Measurements from ENCODE around the gene PAOX. TPM values are rescaled to one million over a fixed set of nuclear protein-coding genes. Genes with fewer than 3 reads are reported as not detected.

Gene PAOX
- total RNA-seq (2022) (1.2 and 1.8 TPM in 2 replicates), Bru-seq, nascent RNA (percentile 35 among the genes with signal in this experiment), BruChase-seq, experiment 1, labeled RNA remaining after a 6-hour chase (percentile 32 among the genes with signal in this experiment), BruChase-seq, experiment 2, labeled RNA remaining after a 2-hour chase (percentile 32 among the genes with signal in this experiment)
- long read RNA-seq, partial matches to known transcripts: 0 of 2 reads
- long read RNA-seq, other reads (novel, unspliced or antisense): 0 of 2 reads

DNA sequence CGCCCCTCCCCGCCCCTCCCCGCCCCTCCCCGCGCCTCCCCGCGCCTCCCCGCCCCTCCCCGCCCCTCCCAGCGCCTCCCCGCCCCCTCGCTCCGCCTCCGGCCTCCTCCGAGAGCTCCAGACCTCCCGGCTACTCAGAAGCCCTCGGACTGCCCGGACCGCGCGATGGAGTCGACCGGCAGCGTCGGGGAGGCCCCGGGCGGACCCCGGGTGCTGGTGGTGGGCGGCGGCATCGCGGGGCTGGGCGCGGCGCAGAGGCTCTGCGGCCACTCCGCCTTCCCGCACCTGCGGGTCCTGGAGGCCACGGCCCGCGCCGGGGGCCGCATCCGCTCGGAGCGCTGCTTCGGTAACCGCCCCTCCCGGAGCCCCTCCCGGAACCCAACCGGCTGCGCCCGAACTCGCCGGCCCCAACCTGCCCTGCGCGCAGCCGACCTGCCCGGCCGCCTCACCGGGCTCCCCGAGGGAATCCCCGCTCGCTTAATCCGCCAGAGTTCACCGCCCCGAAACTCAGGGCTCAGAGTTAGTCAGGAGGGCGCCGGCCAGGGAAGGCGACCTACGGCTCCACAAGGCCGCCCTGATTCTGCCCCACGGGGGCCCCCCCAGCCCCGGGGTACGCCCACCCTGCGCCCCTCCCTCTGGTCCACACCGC lies at the start of gene PAOX:
Gene PAOX, plus strand, starts transcription at position 111 of the 649 bp plus-strand sequence. Its CDS starts 55 bp downstream, at position 166.
- DNase-seq (ENCODE audit: unreplicated experiment): peak; percentile 29
- intact Hi-C loops (cut with micrococcal nuclease): no loop called here
- H3K27ac Mint-ChIP-seq (ENCODE audit: low read depth, unreplicated experiment): no peak within 1 kb of the TSS
- no peaks in the 10 kb centered on the region for H3K36me3 Mint-ChIP-seq (ENCODE audit: insufficient read depth, unreplicated experiment)
- no TSS peak for BruUV-seq (replicated peaks)
- H3K27me3 Mint-ChIP-seq (ENCODE audit: insufficient read depth, unreplicated experiment): no peaks in the 10 kb centered on the region
- H3K4me3 Mint-ChIP-seq (ENCODE audit: unreplicated experiment): peak within 1 kb of the TSS; percentile 71
- TF ChIP-seq, protein P1, sequence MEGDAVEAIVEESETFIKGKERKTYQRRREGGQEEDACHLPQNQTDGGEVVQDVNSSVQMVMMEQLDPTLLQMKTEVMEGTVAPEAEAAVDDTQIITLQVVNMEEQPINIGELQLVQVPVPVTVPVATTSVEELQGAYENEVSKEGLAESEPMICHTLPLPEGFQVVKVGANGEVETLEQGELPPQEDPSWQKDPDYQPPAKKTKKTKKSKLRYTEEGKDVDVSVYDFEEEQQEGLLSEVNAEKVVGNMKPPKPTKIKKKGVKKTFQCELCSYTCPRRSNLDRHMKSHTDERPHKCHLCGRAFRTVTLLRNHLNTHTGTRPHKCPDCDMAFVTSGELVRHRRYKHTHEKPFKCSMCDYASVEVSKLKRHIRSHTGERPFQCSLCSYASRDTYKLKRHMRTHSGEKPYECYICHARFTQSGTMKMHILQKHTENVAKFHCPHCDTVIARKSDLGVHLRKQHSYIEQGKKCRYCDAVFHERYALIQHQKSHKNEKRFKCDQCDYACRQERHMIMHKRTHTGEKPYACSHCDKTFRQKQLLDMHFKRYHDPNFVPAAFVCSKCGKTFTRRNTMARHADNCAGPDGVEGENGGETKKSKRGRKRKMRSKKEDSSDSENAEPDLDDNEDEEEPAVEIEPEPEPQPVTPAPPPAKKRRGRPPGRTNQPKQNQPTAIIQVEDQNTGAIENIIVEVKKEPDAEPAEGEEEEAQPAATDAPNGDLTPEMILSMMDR (IDR thresholded peaks at IDR 0.05; ENCODE audit: unreplicated experiment): no peak
- CTCF ChIA-PET: no interaction called here
- H3K4me1 Mint-ChIP-seq (ENCODE audit: insufficient read depth, unreplicated experiment): no peaks in the 10 kb centered on the region
- POLR2A ChIA-PET: interaction anchor here (0.8 to 1.2 kb wide), 2 partner anchors 14 to 15 kb away, joined by 3 to 8 read pairs; partner anchors contain the start of gene MTG1
- no peaks in the 10 kb centered on the region for H3K9me3 Mint-ChIP-seq (ENCODE audit: unreplicated experiment)

DNA sequence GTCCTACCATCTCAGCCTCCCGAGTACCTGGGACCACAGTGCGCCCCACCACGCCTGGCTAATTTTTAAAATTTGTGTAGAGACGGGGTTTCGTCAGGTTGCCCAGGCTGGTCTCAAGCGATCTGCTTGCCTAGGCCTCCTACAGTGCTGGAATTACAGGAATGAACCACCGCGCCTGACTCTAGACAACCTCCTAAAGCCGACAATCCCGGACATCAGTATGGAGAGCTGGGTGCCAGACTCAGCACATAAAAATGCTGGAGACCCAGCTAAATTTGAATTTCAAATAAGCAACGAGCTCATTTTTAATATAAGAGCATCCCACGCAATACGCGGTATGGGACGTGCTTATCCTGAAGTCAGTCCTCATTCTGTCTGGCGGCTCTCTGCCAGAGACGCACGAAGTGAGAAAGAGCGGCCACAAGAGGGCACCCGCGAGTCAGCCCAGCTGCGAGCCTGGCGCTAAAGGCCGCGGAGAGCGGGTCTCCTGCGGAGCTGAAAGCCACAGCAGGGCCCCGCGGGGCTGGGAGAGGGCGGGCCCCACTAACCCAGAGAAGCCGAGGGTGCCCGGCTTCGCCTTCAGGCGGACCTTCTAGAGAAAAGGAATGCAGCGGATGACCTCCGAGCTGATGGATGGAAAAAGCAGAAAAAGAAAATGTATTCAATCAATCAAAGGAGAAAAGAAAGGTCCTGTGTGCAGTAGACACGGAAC lies 49.4 kb upstream of the PAOX start:
- ChIA-PET POLR2A (interaction anchor here (0.7 to 0.8 kb wide), 2 partner anchors 43 to 112 kb away, joined by 3 read pairs; partner anchors contain the start of gene ECHS1), CTCF (interaction anchor here (0.5 to 4.3 kb wide), 53 partner anchors 9 to 1416 kb away, joined by 3 to 29 read pairs (median 4); partner anchors contain the start of gene PRAP1)
- Mint-ChIP-seq H3K27me3 (ENCODE audit: insufficient read depth, unreplicated experiment) (peaks cover 66% of the 10 kb centered on the region), H3K4me1 (ENCODE audit: insufficient read depth, unreplicated experiment) (peaks cover 5% of the 10 kb centered on the region), H3K4me3 (ENCODE audit: unreplicated experiment) (peak overlapping the region; percentile 59), H3K27ac (ENCODE audit: low read depth, unreplicated experiment) (no peak overlapping the region), H3K36me3 (ENCODE audit: insufficient read depth, unreplicated experiment) (no peaks in the 10 kb centered on the region), H3K9me3 (ENCODE audit: unreplicated experiment) (no peaks in the 10 kb centered on the region)
- BruUV-seq (replicated peaks): no TSS peak
- TF ChIP-seq, protein P1 (IDR thresholded peaks at IDR 0.05; ENCODE audit: unreplicated experiment): peak; percentile 89
- intact Hi-C loops (cut with micrococcal nuclease): loop anchor here (2.0 to 10.0 kb wide), 4 partner anchors 65 to 495 kb away; partner anchors contain the start of gene MTG1
- peak; percentile 84 for DNase-seq (ENCODE audit: unreplicated experiment)

DNA sequence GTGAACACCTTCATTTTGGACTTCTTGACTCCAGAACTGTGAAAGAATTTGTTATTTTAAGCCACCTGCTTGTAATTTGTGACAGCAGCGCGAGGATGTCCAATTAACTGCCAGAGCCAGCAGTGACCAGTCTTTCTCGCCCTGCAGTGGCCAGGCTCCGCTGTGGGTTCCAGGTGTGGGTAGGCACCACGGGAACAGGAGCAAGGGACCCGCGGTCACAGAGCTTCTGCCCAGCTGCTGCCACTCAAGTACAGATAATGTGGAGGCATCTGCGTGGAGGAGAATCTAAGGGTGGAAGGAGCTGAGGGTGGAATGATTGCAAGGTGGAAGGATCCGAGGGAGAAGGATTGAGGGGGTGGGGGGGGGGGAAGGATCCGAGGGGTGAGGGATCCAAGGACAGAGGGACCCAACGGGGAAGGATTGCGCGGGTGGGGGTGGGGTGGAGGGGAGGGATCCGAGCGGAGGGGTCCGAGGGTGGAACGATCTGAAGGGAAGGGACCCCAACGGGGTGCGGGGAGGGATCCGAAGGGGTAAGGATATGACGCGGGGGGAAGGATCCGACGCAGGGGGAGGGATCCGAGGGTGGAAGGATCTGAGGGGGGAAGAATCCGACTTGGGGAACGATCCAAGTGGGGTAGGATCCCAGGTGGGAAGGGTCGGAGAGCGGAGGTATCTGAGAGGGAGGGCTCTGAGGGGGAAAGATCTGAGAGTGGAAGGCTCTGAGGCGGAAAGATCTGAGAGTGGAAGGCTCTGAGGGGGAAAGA lies 45.9 kb upstream of the PAOX start:
- DNase-seq (ENCODE audit: unreplicated experiment): no peak
- TF ChIP-seq, protein P1 (IDR thresholded peaks at IDR 0.05; ENCODE audit: unreplicated experiment): no peak
- no peak overlapping the region for H3K27ac Mint-ChIP-seq (ENCODE audit: low read depth, unreplicated experiment)
- CTCF ChIA-PET: interaction anchor here (0.7 to 0.9 kb wide), 2 partner anchors 11 to 19 kb away, joined by 3 to 4 read pairs; no protein-coding TSS in a partner anchor
- H3K27me3 Mint-ChIP-seq (ENCODE audit: insufficient read depth, unreplicated experiment): peaks cover 43% of the 10 kb centered on the region
- no peaks in the 10 kb centered on the region for H3K36me3 Mint-ChIP-seq (ENCODE audit: insufficient read depth, unreplicated experiment)
- no peaks in the 10 kb centered on the region for H3K9me3 Mint-ChIP-seq (ENCODE audit: unreplicated experiment)
- POLR2A ChIA-PET: no interaction called here
- no TSS peak for BruUV-seq (replicated peaks)
- no peak overlapping the region for H3K4me3 Mint-ChIP-seq (ENCODE audit: unreplicated experiment)
- intact Hi-C loops (cut with micrococcal nuclease): no loop called here
- H3K4me1 Mint-ChIP-seq (ENCODE audit: insufficient read depth, unreplicated experiment): no peaks in the 10 kb centered on the region

Measured in MCF 10A (cell line).